Caco-2 (cell line): Measurements from ENCODE around the gene SERF1B. TPM values are rescaled to one million over a fixed set of nuclear protein-coding genes. Genes with fewer than 3 reads are reported as not detected.

Experiments used
- total RNA-seq: library from RNA; stranded (reverse); gene quantifications from 2 replicates; pipeline ENCODE4 v1.2.3, GENCODE V29; 2022

Gene SERF1B
- total RNA-seq, 1 experiment from 2014 or later: 38.5 TPM

Other genes starting within 250 kb of the SERF1B start
- gene SMN2, start 24.4 kb downstream of the SERF1B start, total RNA-seq: 66.6 and 71.8 TPM in 2 replicates